Liver (tissue), 9 donors: ENCODE results near the gene STT3B. TPM values are rescaled to one million over a fixed set of nuclear protein-coding genes. Genes with fewer than 3 reads are reported as not detected.

Source experiments
- DNase-seq: peaks from one replicate; pipeline ENCODE4 v3.0.0-alpha.2; 2017; ENCODE audit warnings: low spot score
- H3K27ac ChIP-seq, 2 donors: one replicate each; pipeline ENCODE4 v1.7.0; 2013; ENCODE audit warnings: inconsistent platforms in 2 of 2, low read length in 2 of 2, control low read depth in 1 of 2, low read depth in 1 of 2, mild to moderate bottlenecking in 1 of 2
- H3K27me3 ChIP-seq, 4 donors: one replicate each; pipeline versions ENCODE4 v1.6.1 to v1.7.0; 2013; ENCODE audit warnings: low read length in 3 of 4, inconsistent platforms in 1 of 4, mild to moderate bottlenecking in 1 of 4, moderate library complexity in 1 of 4; ENCODE audit not compliant: control insufficient read depth in 4 of 4, insufficient read depth in 4 of 4
- H3K36me3 ChIP-seq, 4 donors: one replicate each; pipeline versions ENCODE4 v1.6.1 to v1.7.0; 2013; ENCODE audit warnings: low read length in 3 of 4, mild to moderate bottlenecking in 3 of 4, low read depth in 1 of 4, moderate library complexity in 1 of 4; ENCODE audit not compliant: control insufficient read depth in 4 of 4, insufficient read depth in 3 of 4
- H3K4me1 ChIP-seq, 4 donors: one replicate each; pipeline versions ENCODE4 v1.6.1 to v1.7.0; 2013; ENCODE audit warnings: low read length in 3 of 4, mild to moderate bottlenecking in 3 of 4, moderate library complexity in 1 of 4; ENCODE audit not compliant: control insufficient read depth in 4 of 4, insufficient read depth in 4 of 4
- H3K4me3 ChIP-seq, 3 donors: one replicate each; pipeline versions ENCODE4 v1.6.1 to v1.7.0; 2013; ENCODE audit warnings: low read length in 3 of 3, control low read depth in 1 of 3, low read depth in 1 of 3, mild to moderate bottlenecking in 1 of 3
- H3K9ac ChIP-seq, 2 donors: one replicate each; pipeline ENCODE4 v1.7.0; 2013; ENCODE audit warnings: low read length in 2 of 2, mild to moderate bottlenecking in 2 of 2, moderate library complexity in 2 of 2, control low read depth in 1 of 2, low read depth in 1 of 2
- H3K9me3 ChIP-seq, 4 donors: one replicate each; pipeline versions ENCODE4 v1.6.1 to v1.7.0; 2013; ENCODE audit warnings: low read length in 3 of 4; ENCODE audit not compliant: control insufficient read depth in 4 of 4
- EGR1 ChIP-seq, 2 donors: IDR thresholded peaks; 2 replicates each; pipeline ENCODE4 v1.6.1; 2016 to 2018; ENCODE audit warnings: antibody characterized with exemption in 2 of 2, low read depth in 2 of 2
- FOXA1 ChIP-seq: IDR thresholded peaks from 2 replicates; pipeline ENCODE4 v1.6.1; 2016; ENCODE audit warnings: antibody characterized with exemption
- FOXA2 ChIP-seq: IDR thresholded peaks from 2 replicates; pipeline ENCODE4 v1.6.1; 2016; ENCODE audit warnings: antibody characterized with exemption
- GABPA ChIP-seq, 2 donors: IDR thresholded peaks in 1 of 2; conservative IDR thresholded peaks in 1 of 2; 2 replicates each; pipeline ENCODE4 v1.6.1; 2016; ENCODE audit warnings: antibody characterized with exemption in 2 of 2, mild to moderate bottlenecking in 1 of 2, moderate library complexity in 1 of 2
- HNF4A ChIP-seq, 2 donors: conservative IDR thresholded peaks; 2 replicates each; pipeline ENCODE4 v1.6.1; 2016; ENCODE audit warnings: antibody characterized with exemption in 2 of 2, mild to moderate bottlenecking in 2 of 2
- HNF4G ChIP-seq: IDR thresholded peaks from 2 replicates; pipeline ENCODE4 v1.6.1; 2016; ENCODE audit warnings: antibody characterized with exemption
- JUND ChIP-seq, 2 donors: IDR thresholded peaks; 2 replicates each; pipeline ENCODE4 v1.6.1; 2016; ENCODE audit warnings: antibody characterized with exemption in 2 of 2
- NR2F2 ChIP-seq: IDR thresholded peaks from 2 replicates; pipeline ENCODE4 v1.6.1; 2016; ENCODE audit warnings: antibody characterized with exemption
- WGBS: extraction: QIAGEN DNeasy Blood & Tissue Kit; methylation state at CpG from one replicate; pipeline ENCODE4 v1.1.7; 2013; 5-methylcytosine and 5-hydroxymethylcytosine counted together
- polyA plus RNA-seq, 2 donors: library from polyadenylated mRNA; stranded (reverse) in 1 of 2; unstranded in 1 of 2; fragments of 200-250 nt in 1 of 2; fragments of >200 nt in 1 of 2; fragmentation: Nextera tagmentation in 1 of 2; extraction: Ambion mirVana in 1 of 2; gene quantifications; one replicate each; pipeline versions ENCODE4 v1.2.1 to v1.2.3, GENCODE V29; 2013 to 2015
- total RNA-seq, 2 donors: library from RNA; depleted of rRNA; stranded (reverse); fragments of >200 nt; gene quantifications; one replicate each; pipeline ENCODE4 v1.2.3, GENCODE V29; 2014
- TF ChIP-seq, protein P1 (sequence below): IDR thresholded peaks from 2 replicates; pipeline ENCODE4 v1.6.1; 2016; ENCODE audit warnings: antibody characterized with exemption, mild to moderate bottlenecking
- TF ChIP-seq, protein P2 (sequence below): IDR thresholded peaks from 2 replicates; pipeline ENCODE4 v1.6.1; 2016; ENCODE audit warnings: antibody characterized with exemption
- TF ChIP-seq, protein P3 (sequence below): IDR thresholded peaks from 2 replicates; pipeline ENCODE4 v1.6.1; 2016; ENCODE audit warnings: antibody characterized with exemption
- TF ChIP-seq, protein P4 (sequence below): fragments of 150-350 bp; IDR thresholded peaks from 2 replicates; pipeline ENCODE4 v1.5.1; 2017; ENCODE audit warnings: improper control_type of control experiment, low read depth, low read length; ENCODE audit not compliant: missing input control
- TF ChIP-seq, protein P5 (sequence below): IDR thresholded peaks from 2 replicates; pipeline ENCODE4 v1.6.1; 2016; ENCODE audit warnings: antibody characterized with exemption
- donor health status: healthy.
- donor health status: healthy.
- donor health status: healthy.
- donor health status: healthy.
- donor health status: healthy.

STT3B gene
- total and polyA plus RNA-seq, 4 donors: 23.9 to 128 (median 85.5) TPM

DNA sequence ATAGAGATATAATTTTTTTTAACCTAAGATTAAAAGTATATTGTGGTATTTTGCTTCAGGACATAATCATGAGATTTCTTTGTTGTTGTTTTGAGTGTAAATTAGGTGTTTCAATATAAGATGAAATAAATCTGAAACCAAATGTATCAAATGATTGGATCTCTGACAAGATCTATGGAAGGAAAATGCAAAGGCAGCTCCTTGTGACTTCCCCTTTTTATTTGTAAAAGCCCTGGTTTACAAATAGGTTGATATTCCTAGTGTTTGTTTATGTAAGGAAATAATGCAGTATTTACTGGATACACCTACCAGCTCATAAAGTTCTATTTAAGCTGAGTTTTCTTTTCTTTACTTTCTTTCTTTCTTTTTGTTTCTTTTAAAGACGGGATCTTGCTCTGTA lies 35.9 kb downstream of the STT3B start:
- H3K4me1 ChIP-seq: peaks cover 0 to 19% (median 10%) of the 10 kb centered on the region in 4 donors

DNA sequence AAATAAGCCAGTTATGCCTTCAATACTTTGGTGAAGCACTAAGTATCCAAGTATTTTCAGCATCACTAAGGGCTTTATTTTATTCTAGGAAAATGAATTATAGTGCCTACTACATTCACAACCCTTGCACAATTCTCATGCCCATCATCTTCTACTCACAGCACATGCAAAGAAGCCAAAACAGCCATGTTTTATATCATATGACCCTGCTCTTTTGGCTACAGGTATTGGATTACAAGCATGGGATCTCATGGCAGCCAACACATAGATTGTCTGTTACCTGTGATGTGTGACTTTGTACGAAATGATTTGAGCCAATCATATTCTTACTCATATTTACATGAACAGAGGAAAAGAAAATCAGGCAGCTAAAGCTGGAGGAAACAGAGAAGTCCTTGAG lies 38.6 kb downstream of the STT3B start:
- no peaks in the 10 kb centered on the region for H3K9me3 ChIP-seq
- H3K27me3 ChIP-seq: no peaks in the 10 kb centered on the region
- 92% methylated on average over 1 of the region's 1 CpG for WGBS
- no peak for DNase-seq
- H3K36me3 ChIP-seq: no peaks in the 10 kb centered on the region
- TF ChIP-seq, protein P1, sequence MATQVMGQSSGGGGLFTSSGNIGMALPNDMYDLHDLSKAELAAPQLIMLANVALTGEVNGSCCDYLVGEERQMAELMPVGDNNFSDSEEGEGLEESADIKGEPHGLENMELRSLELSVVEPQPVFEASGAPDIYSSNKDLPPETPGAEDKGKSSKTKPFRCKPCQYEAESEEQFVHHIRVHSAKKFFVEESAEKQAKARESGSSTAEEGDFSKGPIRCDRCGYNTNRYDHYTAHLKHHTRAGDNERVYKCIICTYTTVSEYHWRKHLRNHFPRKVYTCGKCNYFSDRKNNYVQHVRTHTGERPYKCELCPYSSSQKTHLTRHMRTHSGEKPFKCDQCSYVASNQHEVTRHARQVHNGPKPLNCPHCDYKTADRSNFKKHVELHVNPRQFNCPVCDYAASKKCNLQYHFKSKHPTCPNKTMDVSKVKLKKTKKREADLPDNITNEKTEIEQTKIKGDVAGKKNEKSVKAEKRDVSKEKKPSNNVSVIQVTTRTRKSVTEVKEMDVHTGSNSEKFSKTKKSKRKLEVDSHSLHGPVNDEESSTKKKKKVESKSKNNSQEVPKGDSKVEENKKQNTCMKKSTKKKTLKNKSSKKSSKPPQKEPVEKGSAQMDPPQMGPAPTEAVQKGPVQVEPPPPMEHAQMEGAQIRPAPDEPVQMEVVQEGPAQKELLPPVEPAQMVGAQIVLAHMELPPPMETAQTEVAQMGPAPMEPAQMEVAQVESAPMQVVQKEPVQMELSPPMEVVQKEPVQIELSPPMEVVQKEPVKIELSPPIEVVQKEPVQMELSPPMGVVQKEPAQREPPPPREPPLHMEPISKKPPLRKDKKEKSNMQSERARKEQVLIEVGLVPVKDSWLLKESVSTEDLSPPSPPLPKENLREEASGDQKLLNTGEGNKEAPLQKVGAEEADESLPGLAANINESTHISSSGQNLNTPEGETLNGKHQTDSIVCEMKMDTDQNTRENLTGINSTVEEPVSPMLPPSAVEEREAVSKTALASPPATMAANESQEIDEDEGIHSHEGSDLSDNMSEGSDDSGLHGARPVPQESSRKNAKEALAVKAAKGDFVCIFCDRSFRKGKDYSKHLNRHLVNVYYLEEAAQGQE: no peak
- TF ChIP-seq, protein P2, sequence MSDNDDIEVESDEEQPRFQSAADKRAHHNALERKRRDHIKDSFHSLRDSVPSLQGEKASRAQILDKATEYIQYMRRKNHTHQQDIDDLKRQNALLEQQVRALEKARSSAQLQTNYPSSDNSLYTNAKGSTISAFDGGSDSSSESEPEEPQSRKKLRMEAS: no peak
- TF ChIP-seq, protein P3, sequence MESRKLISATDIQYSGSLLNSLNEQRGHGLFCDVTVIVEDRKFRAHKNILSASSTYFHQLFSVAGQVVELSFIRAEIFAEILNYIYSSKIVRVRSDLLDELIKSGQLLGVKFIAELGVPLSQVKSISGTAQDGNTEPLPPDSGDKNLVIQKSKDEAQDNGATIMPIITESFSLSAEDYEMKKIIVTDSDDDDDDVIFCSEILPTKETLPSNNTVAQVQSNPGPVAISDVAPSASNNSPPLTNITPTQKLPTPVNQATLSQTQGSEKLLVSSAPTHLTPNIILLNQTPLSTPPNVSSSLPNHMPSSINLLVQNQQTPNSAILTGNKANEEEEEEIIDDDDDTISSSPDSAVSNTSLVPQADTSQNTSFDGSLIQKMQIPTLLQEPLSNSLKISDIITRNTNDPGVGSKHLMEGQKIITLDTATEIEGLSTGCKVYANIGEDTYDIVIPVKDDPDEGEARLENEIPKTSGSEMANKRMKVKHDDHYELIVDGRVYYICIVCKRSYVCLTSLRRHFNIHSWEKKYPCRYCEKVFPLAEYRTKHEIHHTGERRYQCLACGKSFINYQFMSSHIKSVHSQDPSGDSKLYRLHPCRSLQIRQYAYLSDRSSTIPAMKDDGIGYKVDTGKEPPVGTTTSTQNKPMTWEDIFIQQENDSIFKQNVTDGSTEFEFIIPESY: no peak
- no peak for TF ChIP-seq FOXA1
- TF ChIP-seq HNF4G: no peak
- TF ChIP-seq JUND (IDR thresholded peaks at IDR 0.05): no peak
- TF ChIP-seq, protein P4, sequence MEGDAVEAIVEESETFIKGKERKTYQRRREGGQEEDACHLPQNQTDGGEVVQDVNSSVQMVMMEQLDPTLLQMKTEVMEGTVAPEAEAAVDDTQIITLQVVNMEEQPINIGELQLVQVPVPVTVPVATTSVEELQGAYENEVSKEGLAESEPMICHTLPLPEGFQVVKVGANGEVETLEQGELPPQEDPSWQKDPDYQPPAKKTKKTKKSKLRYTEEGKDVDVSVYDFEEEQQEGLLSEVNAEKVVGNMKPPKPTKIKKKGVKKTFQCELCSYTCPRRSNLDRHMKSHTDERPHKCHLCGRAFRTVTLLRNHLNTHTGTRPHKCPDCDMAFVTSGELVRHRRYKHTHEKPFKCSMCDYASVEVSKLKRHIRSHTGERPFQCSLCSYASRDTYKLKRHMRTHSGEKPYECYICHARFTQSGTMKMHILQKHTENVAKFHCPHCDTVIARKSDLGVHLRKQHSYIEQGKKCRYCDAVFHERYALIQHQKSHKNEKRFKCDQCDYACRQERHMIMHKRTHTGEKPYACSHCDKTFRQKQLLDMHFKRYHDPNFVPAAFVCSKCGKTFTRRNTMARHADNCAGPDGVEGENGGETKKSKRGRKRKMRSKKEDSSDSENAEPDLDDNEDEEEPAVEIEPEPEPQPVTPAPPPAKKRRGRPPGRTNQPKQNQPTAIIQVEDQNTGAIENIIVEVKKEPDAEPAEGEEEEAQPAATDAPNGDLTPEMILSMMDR: no peak
- TF ChIP-seq, protein P5, sequence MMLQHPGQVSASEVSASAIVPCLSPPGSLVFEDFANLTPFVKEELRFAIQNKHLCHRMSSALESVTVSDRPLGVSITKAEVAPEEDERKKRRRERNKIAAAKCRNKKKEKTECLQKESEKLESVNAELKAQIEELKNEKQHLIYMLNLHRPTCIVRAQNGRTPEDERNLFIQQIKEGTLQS: no peak
- no peak for TF ChIP-seq NR2F2
- no peak for TF ChIP-seq FOXA2
- no peak for TF ChIP-seq EGR1 (IDR thresholded peaks at IDR 0.05; ENCODE audit: low read depth in 2 of 2)
- no peak for TF ChIP-seq GABPA (IDR thresholded peaks at IDR 0.05 in 1 of 2, conservative IDR thresholded peaks at IDR 0.05 in 1 of 2)
- H3K9ac ChIP-seq: no peak overlapping the region
- H3K27ac ChIP-seq: no peak overlapping the region
- H3K4me3 ChIP-seq: no peak overlapping the region
- H3K4me1 ChIP-seq: peaks cover 0 to 9% (median 0%) of the 10 kb centered on the region in 4 donors

More for the DNA sequence above, 35.9 kb downstream of the STT3B start:
- DNase-seq: no peak
- TF ChIP-seq GABPA (IDR thresholded peaks at IDR 0.05 in 1 of 2, conservative IDR thresholded peaks at IDR 0.05 in 1 of 2) (no peak), HNF4A (conservative IDR thresholded peaks at IDR 0.05) (no peak), NR2F2 (no peak)
- TF ChIP-seq, protein P2: no peak
- Histone ChIP-seq H3K9ac (no peak overlapping the region), H3K27ac (no peak overlapping the region), H3K27me3 (no peaks in the 10 kb centered on the region), H3K36me3 (no peaks in the 10 kb centered on the region), H3K9me3 (no peaks in the 10 kb centered on the region), H3K4me3 (no peak overlapping the region)
- WGBS: 96% methylated on average over 1 of the region's 1 CpG
